Measurements from ENCODE around the gene SWT1. TPM values are rescaled to one million over a fixed set of nuclear protein-coding genes. Genes with fewer than 3 reads are reported as not detected.
"Not testable (repeated sequence)": the region's sequence is repeated elsewhere in the genome, so short reads cannot be mapped to it uniquely, and the experiment has no call there.

SWT1 gene
- total and polyA plus RNA-seq, 9 of the 15 experiments (the other 6 are each of a cell fraction or from before 2014, with no cell fraction given), result 1.5 to 3.4 (median 2.3) TPM

DNA sequence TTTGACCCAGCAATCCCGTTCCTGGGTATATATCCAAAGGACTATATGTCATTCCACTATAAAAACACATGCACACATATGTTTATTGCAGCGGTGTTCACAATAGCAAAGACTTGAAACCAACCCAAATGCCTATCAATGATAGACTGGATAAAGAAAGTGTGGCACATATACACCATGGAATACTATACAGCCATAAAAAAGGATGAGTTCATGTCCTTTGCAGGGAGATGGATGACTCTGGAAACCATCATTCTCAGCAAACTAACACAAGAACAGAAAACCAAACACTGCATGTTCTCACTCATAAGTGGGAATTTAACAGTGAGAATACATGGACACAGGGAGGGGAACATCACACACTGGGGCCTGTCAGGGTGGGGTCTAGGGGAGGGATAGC, 80.2 kb downstream of the SWT1 start:
- H3K4me2 ChIP-seq (ENCODE audit: insufficient read depth, low read length); BruUV-seq (replicated peaks); H3K9ac ChIP-seq (ENCODE audit: insufficient read depth in 1 of 2, low read depth in 2 of 2, low read length in 2 of 2); H2AFZ ChIP-seq (ENCODE audit: low read depth, low read length); FAIRE-seq; H3K4me3 ChIP-seq; H3K27me3 ChIP-seq (ENCODE audit: control insufficient read depth in 2 of 2, insufficient read depth in 2 of 2, low read length in 2 of 2); ATAC-seq; H3K79me2 ChIP-seq (ENCODE audit: control insufficient read depth, insufficient read depth, low read length); DNase-seq (ENCODE audit: extremely low read depth in 1 of 4, low spot score in 3 of 4); H3K27ac ChIP-seq (ENCODE audit: extremely low read depth, low read depth, low read length); intact Hi-C loops (cut with micrococcal nuclease); H3K36me3 ChIP-seq (ENCODE audit: control insufficient read depth, insufficient read depth, low read length); H4K20me1 ChIP-seq (replicated peaks; ENCODE audit: control insufficient read depth, insufficient read depth, low read length); H3K9me1 ChIP-seq (ENCODE audit: control insufficient read depth, insufficient read depth, low read length); in situ Hi-C loops (cut with MboI); H3K4me1 ChIP-seq (replicated peaks in 1 of 2; ENCODE audit: control insufficient read depth in 2 of 2, insufficient read depth in 2 of 2, low read length in 2 of 2); H3K9me3 ChIP-seq (replicated peaks; ENCODE audit: control insufficient read depth, insufficient read depth, low read depth, low read length): not testable (repeated sequence)
- 36% methylated on average over 2 of the region's 2 CpGs for WGBS (ENCODE audit: insufficient coverage, low coverage, missing lambda C conversion rate)
- ChIA-PET CTCF (ENCODE audit: low intra/inter-chr PET ratio) (interaction anchor here (0.6 kb wide), 1 partner anchor 444 kb away, joined by 3 read pairs; no protein-coding TSS in a partner anchor), POLR2A (interaction anchor here (0.6 kb wide), 1 partner anchor 79 kb away, joined by 3 read pairs; no protein-coding TSS in a partner anchor)
- TF ChIP-seq HDAC1 (IDR thresholded peaks at IDR 0.05) (0 out of 4 replicates have a peak, but pooled peaks of 1 of the 2 experiments have one; percentile 26), HDAC2 (IDR thresholded peaks at IDR 0.05) (0 out of 2 replicates have a peak, but pooled peaks have one; percentile 39), BCOR (IDR thresholded peaks at IDR 0.05) (peak; percentile 86), RBM25 (IDR thresholded peaks at IDR 0.05; ENCODE audit: low read depth, low read length, severe bottlenecking) (peak; percentile 4), ZNF146 (CRISPR knock-in tag; IDR thresholded peaks at IDR 0.05; ENCODE audit: unreplicated experiment) (peak; percentile 96), KDM1A (IDR thresholded peaks at IDR 0.05) (peak; percentile 50 to 63)

- FAIRE-seq (no peak), ATAC-seq (0 out of 3 replicates have a peak, but pooled peaks have one; percentile 22), DNase-seq (ENCODE audit: extremely low read depth in 1 of 4, low spot score in 3 of 4) (no peak)
- no TSS peak for BruUV-seq (replicated peaks)
- Histone ChIP-seq H4K20me1 (replicated peaks; ENCODE audit: control insufficient read depth, insufficient read depth, low read length) (no peaks in the 10 kb centered on the region), H3K36me3 (ENCODE audit: control insufficient read depth, insufficient read depth, low read length) (no peaks in the 10 kb centered on the region), H3K4me1 (replicated peaks in 1 of 2; ENCODE audit: control insufficient read depth in 2 of 2, insufficient read depth in 2 of 2, low read length in 2 of 2) (peaks cover 0 to 5% of the 10 kb centered on the region in 2 experiments; a peak in 2 of 5 replicates), H3K9me3 (replicated peaks; ENCODE audit: control insufficient read depth, insufficient read depth, low read depth, low read length) (0 out of 2 replicates have a peak, but pooled peaks cover 2% of the 10 kb centered on the region), H3K27ac (ENCODE audit: extremely low read depth, low read depth, low read length) (no peak overlapping the region), H3K4me2 (ENCODE audit: insufficient read depth, low read length) (no peak overlapping the region), H3K4me3 (no peak overlapping the region), H3K9me1 (ENCODE audit: control insufficient read depth, insufficient read depth, low read length) (no peaks in the 10 kb centered on the region), H3K9ac (ENCODE audit: insufficient read depth in 1 of 2, low read depth in 2 of 2, low read length in 2 of 2) (no peak overlapping the region), H3K79me2 (ENCODE audit: control insufficient read depth, insufficient read depth, low read length) (no peaks in the 10 kb centered on the region), H3K27me3 (ENCODE audit: control insufficient read depth in 2 of 2, insufficient read depth in 2 of 2, low read length in 2 of 2) (no peaks in the 10 kb centered on the region), H2AFZ (ENCODE audit: low read depth, low read length) (no peak overlapping the region)
- POLR2A ChIA-PET, result interaction anchor here (1.1 kb wide), 1 partner anchor 19 kb away, joined by 3 read pairs; no protein-coding TSS in a partner anchor
- in situ Hi-C loops (cut with MboI) (no loop called here), intact Hi-C loops (cut with micrococcal nuclease) (loop anchor here (1.0 kb wide), 1 partner anchor 47 kb away; no protein-coding TSS in a partner anchor)
- no peak for TF ChIP-seq ZBTB8A (IDR thresholded peaks at IDR 0.05; ENCODE audit: partially characterized antibody)
- TF ChIP-seq CTBP1 (IDR thresholded peaks at IDR 0.05; ENCODE audit: borderline replicate concordance), result no peak
- peak; percentile 31; the same call in 1 of the 2 replicates for TF ChIP-seq MAFF (IDR thresholded peaks at IDR 0.05; ENCODE audit: low read length)
- TF ChIP-seq RBM25 (IDR thresholded peaks at IDR 0.05; ENCODE audit: low read depth, low read length, severe bottlenecking), result peak; percentile 0
- CTCF ChIA-PET (ENCODE audit: low intra/inter-chr PET ratio), result interaction anchor here (0.6 kb wide), 1 partner anchor 443 kb away, joined by 3 read pairs; no protein-coding TSS in a partner anchor
- WGBS (ENCODE audit: insufficient coverage, low coverage, missing lambda C conversion rate), result 100% methylated on average over 1 of the region's 1 CpG
These were observed 80.7 kb downstream of the SWT1 start for GRCh38 chr1:185237661-185238060.
